ENCODE measurements around the gene TMEM260.
A peak's percentile ranks its signal among the peaks of the same experiment; 100 is the strongest.

Gene TMEM260

GRCh38 chr14:56580221-56580711 lies 668 bp downstream of the TMEM260 start:
- H3K27ac ChIP-seq, result peak overlapping the region; percentile 92
- no peak for TF ChIP-seq CTCF (conservative IDR thresholded peaks at IDR 0.05)

GRCh38 chr14:56581041-56581727 lies 1.6 kb downstream of the TMEM260 start:
- TF ChIP-seq CTCF (conservative IDR thresholded peaks at IDR 0.05), result no peak
- no peak overlapping the region for H3K27ac ChIP-seq

- no peak overlapping the region for H3K27ac ChIP-seq
- no peak for TF ChIP-seq CTCF (conservative IDR thresholded peaks at IDR 0.05)
Observed at GRCh38 chr14:56585461-56586084, 6.0 kb downstream of the TMEM260 start.

GRCh38 chr14:56587701-56588100 lies 8.1 kb downstream of the TMEM260 start:
- no peak for TF ChIP-seq CTCF (conservative IDR thresholded peaks at IDR 0.05)
- no peak overlapping the region for H3K27ac ChIP-seq

DNA sequence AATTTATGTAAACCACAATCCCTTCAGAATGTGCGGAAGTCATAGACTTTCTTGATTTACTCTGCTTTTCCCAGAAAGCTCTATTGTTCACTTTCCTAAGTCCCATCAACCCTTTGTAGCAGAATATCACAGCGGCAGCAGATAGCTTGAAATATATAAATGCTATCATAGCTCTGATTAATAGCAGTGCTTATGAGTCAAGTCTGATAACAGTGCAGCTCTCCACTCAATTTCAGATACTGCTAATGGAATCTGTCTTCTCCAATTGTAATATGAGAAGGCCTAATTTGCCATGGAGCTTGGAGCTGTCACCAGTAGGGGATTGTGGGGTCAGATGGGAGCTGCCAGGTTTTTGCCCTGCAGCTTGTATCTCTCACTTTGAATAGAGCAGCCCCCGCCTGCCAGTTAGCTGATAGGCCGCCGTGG lies 10.9 kb downstream of the TMEM260 start:
- H3K27ac ChIP-seq, result no peak overlapping the region
- no peak for TF ChIP-seq CTCF (conservative IDR thresholded peaks at IDR 0.05)

GRCh38 chr14:56592746-56593544 lies 13.3 kb downstream of the TMEM260 start:
- TF ChIP-seq CTCF (conservative IDR thresholded peaks at IDR 0.05), result no peak
- peak overlapping the region; percentile 83 for H3K27ac ChIP-seq

DNA sequence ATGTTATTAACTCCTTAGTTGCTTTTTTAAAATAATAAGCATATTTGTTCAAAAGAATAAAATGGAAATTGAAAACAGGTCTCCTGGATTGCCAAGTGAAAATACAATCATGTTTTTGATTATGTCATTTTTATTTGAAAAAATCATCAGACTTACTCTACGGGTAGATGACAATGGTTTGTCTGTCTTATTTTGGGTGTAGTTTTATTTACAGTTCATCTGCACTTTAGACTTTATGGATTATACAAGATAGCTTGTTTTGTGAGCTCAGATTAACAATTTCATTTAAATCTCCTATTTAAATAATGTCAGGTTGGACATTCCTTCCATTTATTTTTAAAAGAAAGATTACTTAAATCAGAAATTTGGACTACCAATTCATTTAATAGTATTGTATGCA lies 14.8 kb downstream of the TMEM260 start:
- no peak for TF ChIP-seq CTCF (conservative IDR thresholded peaks at IDR 0.05)

More for the DNA sequence above, 14.8 kb downstream of the TMEM260 start:
- H3K27ac ChIP-seq, result peak overlapping the region; percentile 83

All from VCaP (cell line).